GM12878 (cell line): ENCODE data around the gene NCF4. TPM values are rescaled to one million over a fixed set of nuclear protein-coding genes. Genes with fewer than 3 reads are reported as not detected.

Experiments used
- ATAC-seq: fragments of 200-7000 bp; cut with Tn5 transposase; 3 replicates; pipeline ENCODE4 v1.9.1; 2020; ENCODE audit warnings: mild to moderate bottlenecking, moderate library complexity
- BruUV-seq: library from RNA; stranded (reverse); fragments of 400-500 nt; replicated peaks from 2 replicates; lab custom pipeline; 2021; lab: Mats Ljungman, UMichigan
- CTCF ChIA-PET: fragments of 300-600 bp; sonication (Branson Sonifier 250); formaldehyde crosslinking; extraction: SDS; loops from one replicate; lab custom pipeline; 2021; ENCODE audit warnings: inconsistent platforms; lab: Yijun Ruan, JAX
- POLR2A ChIA-PET: fragments of 350-600 bp; formaldehyde crosslinking; extraction: SDS; loops from one replicate; lab custom pipeline; 2021; ENCODE audit warnings: inconsistent platforms; lab: Charles Lee
- RAD21 ChIA-PET: fragments of 300-600 bp; sonication (Branson Sonifier 250); formaldehyde crosslinking; loops from one replicate; lab custom pipeline; 2023; ENCODE audit warnings: antibody characterized with exemption; ENCODE audit not compliant: unreplicated experiment; lab: Charles Lee
- SMC1A ChIA-PET: fragments of 300-600 bp; sonication (Branson Sonifier 250); formaldehyde crosslinking; loops from one replicate; lab custom pipeline; 2023; ENCODE audit not compliant: unreplicated experiment, uncharacterized antibody; lab: Charles Lee
- DNase-seq: peaks from one replicate; pipeline ENCODE4 v3.0.0-alpha.2; 2011; ENCODE audit warnings: low read depth, low spot score
- FAIRE-seq: peaks from 3 replicates; lab custom pipeline; 2011; peaks lifted over from hg19 to GRCh38; lab: Jason Lieb, UNC
- H2AFZ ChIP-seq: 2 replicates; pipeline ENCODE4 v1.6.0; 2011; ENCODE audit warnings: low read depth, low read length, control low read depth; ENCODE audit not compliant: control insufficient read depth
- H3K27ac ChIP-seq: 2 replicates; pipeline ENCODE4 v1.5.1; 2011; ENCODE audit warnings: control low read depth; ENCODE audit not compliant: control insufficient read depth, insufficient read depth
- H3K27me3 ChIP-seq, 2 experiments: replicated peaks in 1 of 2; 2 replicates each; pipeline versions ENCODE4 v1.6.0 to v1.6.1; 2011; ENCODE audit warnings: low read length in 1 of 2; ENCODE audit not compliant: control insufficient read depth in 2 of 2, insufficient read depth in 2 of 2
- H3K36me3 ChIP-seq, 2 experiments: 2 replicates each; pipeline ENCODE4 v1.5.1; 2011; ENCODE audit warnings: low read length in 1 of 2; ENCODE audit not compliant: control insufficient read depth in 2 of 2, insufficient read depth in 2 of 2
- H3K4me1 ChIP-seq: 2 replicates; pipeline ENCODE4 v1.6.1; 2011; ENCODE audit warnings: mild to moderate bottlenecking, low read length, moderate library complexity, mixed read lengths; ENCODE audit not compliant: control insufficient read depth, insufficient read depth
- H3K4me2 ChIP-seq: 2 replicates; pipeline ENCODE4 v1.6.0; 2011; ENCODE audit warnings: control low read depth; ENCODE audit not compliant: control insufficient read depth, insufficient read depth
- H3K4me3 ChIP-seq: fragments of 200-600 bp; sonication (generic); 2 replicates; pipeline ENCODE4 v1.5.1; 2016
- H3K79me2 ChIP-seq: 2 replicates; pipeline ENCODE4 v1.6.0; 2011; ENCODE audit warnings: low read length; ENCODE audit not compliant: control insufficient read depth, insufficient read depth
- H3K9ac ChIP-seq: 2 replicates; pipeline ENCODE4 v1.8.0; 2011; ENCODE audit warnings: low read length, control low read depth, mixed read lengths; ENCODE audit not compliant: control insufficient read depth, insufficient read depth
- H3K9me3 ChIP-seq: replicated peaks from 3 replicates; pipeline ENCODE4 v1.5.1; 2011; ENCODE audit warnings: mild to moderate bottlenecking, low read length; ENCODE audit not compliant: control insufficient read depth, insufficient read depth
- H4K20me1 ChIP-seq: 2 replicates; pipeline ENCODE4 v1.6.0; 2011; ENCODE audit not compliant: control insufficient read depth, insufficient read depth
- BHLHE40 ChIP-seq, 2 experiments: fragments of 450-650 bp in 1 of 2; IDR thresholded peaks; 2 replicates each; pipeline ENCODE4 v1.6.1; 2011 to 2017; ENCODE audit warnings: low read depth in 2 of 2, borderline replicate concordance in 1 of 2, improper control_type of control experiment in 1 of 2, low read length in 1 of 2, mild to moderate bottlenecking in 1 of 2
- CEBPB ChIP-seq, 2 experiments: fragments of 150-350 bp in 1 of 2; IDR thresholded peaks; 2 replicates each; pipeline ENCODE4 v1.6.1; 2012 to 2014; ENCODE audit warnings: low read depth in 2 of 2, low read length in 2 of 2, borderline replicate concordance in 1 of 2, inconsistent platforms in 1 of 2
- CTCF ChIP-seq, 3 experiments: IDR thresholded peaks in 2 of 3; conservative IDR thresholded peaks in 1 of 3; 2 replicates each; pipeline ENCODE4 v1.5.1; 2011; ENCODE audit warnings: low read depth in 3 of 3, low read length in 3 of 3, mild to moderate bottlenecking in 3 of 3, control low read depth in 2 of 3, moderate library complexity in 2 of 3, inconsistent platforms in 1 of 3, mixed read lengths in 1 of 3; ENCODE audit not compliant: control insufficient read depth in 2 of 3, insufficient read depth in 1 of 3; ENCODE audit errors: extremely low read depth in 1 of 3
- ESRRA ChIP-seq: IDR thresholded peaks from 2 replicates; pipeline ENCODE4 v1.6.1; 2012; ENCODE audit warnings: mild to moderate bottlenecking, low read length, improper control_type of control experiment
- ETV6 ChIP-seq, 2 experiments: fragments of 450-650 bp in 1 of 2; IDR thresholded peaks in 1 of 2; conservative IDR thresholded peaks in 1 of 2; 2 replicates each; pipeline ENCODE4 v1.6.1; 2014; ENCODE audit warnings: antibody characterized with exemption in 1 of 2, borderline replicate concordance in 1 of 2, low read depth in 1 of 2, mild to moderate bottlenecking in 1 of 2, moderate library complexity in 1 of 2
- HDGF ChIP-seq: fragments of 450-650 bp; IDR thresholded peaks from 2 replicates; pipeline ENCODE4 v1.6.1; 2016; ENCODE audit warnings: antibody characterized with exemption
- MEF2B ChIP-seq: fragments of 450-650 bp; IDR thresholded peaks from 2 replicates; pipeline ENCODE4 v1.6.1; 2018; ENCODE audit warnings: mild to moderate bottlenecking, moderate library complexity; ENCODE audit not compliant: partially characterized antibody, poor library complexity, severe bottlenecking
- MXI1 ChIP-seq: fragments of 150-350 bp; IDR thresholded peaks from 2 replicates; pipeline ENCODE4 v1.6.1; 2011; ENCODE audit warnings: low read depth, mild to moderate bottlenecking, inconsistent platforms, low read length, improper control_type of control experiment
- SMARCA5 ChIP-seq: fragments of 450-650 bp; IDR thresholded peaks from 2 replicates; pipeline ENCODE4 v1.6.1; 2017; ENCODE audit warnings: mild to moderate bottlenecking
- SRF ChIP-seq, 2 experiments: IDR thresholded peaks; 2 replicates each; pipeline ENCODE4 v1.6.1; 2011; ENCODE audit warnings: low read depth in 2 of 2, low read length in 2 of 2, mild to moderate bottlenecking in 1 of 2, moderate library complexity in 1 of 2
- SUZ12 ChIP-seq: fragments of 200-600 bp; sonication (generic); IDR thresholded peaks from one replicate; pipeline ENCODE4 v1.6.1; 2018; ENCODE audit warnings: antibody characterized with exemption, mild to moderate bottlenecking; ENCODE audit not compliant: unreplicated experiment
- WRNIP1 ChIP-seq: IDR thresholded peaks from 2 replicates; pipeline ENCODE4 v1.6.1; 2011; ENCODE audit warnings: low read depth, low read length, improper control_type of control experiment, borderline replicate concordance
- ZBED1 ChIP-seq: IDR thresholded peaks from 2 replicates; pipeline ENCODE4 v1.6.1; 2016; ENCODE audit warnings: borderline replicate concordance
- ZBTB40 ChIP-seq: fragments of 450-650 bp; IDR thresholded peaks from 2 replicates; pipeline ENCODE4 v1.6.1; 2016; ENCODE audit warnings: mild to moderate bottlenecking, moderate library complexity, borderline replicate concordance
- ZNF217 ChIP-seq: fragments of 450-650 bp; IDR thresholded peaks from 2 replicates; pipeline ENCODE4 v1.6.1; 2017; ENCODE audit warnings: antibody characterized with exemption, mild to moderate bottlenecking
- ZSCAN29 ChIP-seq: fragments of 450-650 bp; IDR thresholded peaks from 2 replicates; pipeline ENCODE4 v1.6.1; 2017; ENCODE audit warnings: mild to moderate bottlenecking, moderate library complexity
- WGBS: methylation state at CpG from one replicate; pipeline ENCODE4 v1.1.6; 2016; ENCODE audit warnings: low lambda C conversion rate; ENCODE audit not compliant: insufficient replicate concordance, insufficient coverage; ENCODE audit errors: missing lambda C conversion rate; 5-methylcytosine and 5-hydroxymethylcytosine counted together
- in situ Hi-C: fragments of 300-500 bp; cut with MboI; formaldehyde crosslinking; loops from 9 replicates; pipeline ENCODE4 v1.14.3; 2018; ENCODE audit warnings: mixed read lengths
- intact Hi-C: fragments of 100-400 bp; cut with micrococcal nuclease; formaldehyde crosslinking; loops from one replicate; pipeline ENCODE4 v1.14.2; 2022; ENCODE audit not compliant: unreplicated experiment
- polyA plus RNA-seq, 11 experiments: library from polyadenylated mRNA; depleted of rRNA in 4 of 11; unstranded in 6 of 11; stranded (reverse) in 5 of 11; fragments of >200 nt; fragmentation: Nextera tagmentation in 4 of 11; fragmentation: Illumina TruSeq in 1 of 11; extraction: Ambion mirVana in 4 of 11; extraction: Trizol in 1 of 11; gene quantifications; 1 replicate in 1 of 11; 2 replicates in 10 of 11; pipeline versions ENCODE4 v1.2.1 to v1.2.3, GENCODE V29; 2011 to 2016; ENCODE audit warnings: inconsistent platforms in 2 of 11, missing spikeins in 2 of 11, low read depth in 1 of 11
- total RNA-seq, 4 experiments: library from RNA; depleted of rRNA in 3 of 4; stranded (reverse); fragments of >200 nt in 3 of 4; fragmentation: Illumina TruSeq in 1 of 4; extraction: Trizol in 1 of 4; gene quantifications; 2 replicates each; pipeline versions ENCODE4 v1.2.1 to v1.2.3, GENCODE V29; 2013 to 2021

NCF4 gene
- total and polyA plus RNA-seq, 10 of the 15 experiments (the other 5 are each of a cell fraction or from before 2014, with no cell fraction given) = 22.9 to 136 (median 72.5) TPM

GRCh38 chr22:36860438-36860820 is 377 bp upstream of the NCF4 start:
- RAD21 ChIA-PET = interaction anchor here (1.0 to 8.5 kb wide), 9 partner anchors 14 to 730 kb away, joined by 3 to 94 read pairs (median 14); partner anchors contain the start of gene CSF2RB
- peaks cover 0 to 2% of the 10 kb centered on the region in 2 experiments; a peak in 2 of 4 replicates for H3K36me3 ChIP-seq
- no peak for FAIRE-seq
- peak overlapping the region; percentile 100 for H3K4me2 ChIP-seq
- H3K27me3 ChIP-seq = no peaks in the 10 kb centered on the region
- BruUV-seq = TSS peak; percentile 50
- no peak overlapping the region for H3K4me3 ChIP-seq
- peaks cover 11% of the 10 kb centered on the region for H3K79me2 ChIP-seq
- POLR2A ChIA-PET = interaction anchor here (0.6 to 6.2 kb wide), 9 partner anchors 18 to 409 kb away, joined by 3 to 51 read pairs (median 11); partner anchors contain the start of gene CSF2RB
- WGBS = 97% methylated on average over 2 of the region's 2 CpGs
- H3K4me1 ChIP-seq = peaks cover 68% of the 10 kb centered on the region
- intact Hi-C loops (loop anchor here (5.0 kb wide), 2 partner anchors 302 to 333 kb away; partner anchors contain the start of gene EIF3D), in situ Hi-C loops (no loop called here)
- CTCF ChIA-PET = interaction anchor here (0.7 to 12.7 kb wide), 12 partner anchors 14 to 339 kb away, joined by 3 to 310 read pairs (median 8); partner anchors contain the start of gene CSF2RB
- peak overlapping the region; percentile 85 for H3K9ac ChIP-seq
- peak overlapping the region; percentile 63 for H2AFZ ChIP-seq
- no peaks in the 10 kb centered on the region for H4K20me1 ChIP-seq
- no peak for DNase-seq
- no peak for ATAC-seq
- no peaks in the 10 kb centered on the region for H3K9me3 ChIP-seq
- SMC1A ChIA-PET = interaction anchor here (0.8 to 8.7 kb wide), 12 partner anchors 13 to 400 kb away, joined by 3 to 72 read pairs (median 8); partner anchors contain the start of gene CSF2RB
- H3K27ac ChIP-seq = peak overlapping the region; percentile 98
- TF ChIP-seq ETV6 (conservative IDR thresholded peaks at IDR 0.05 in 1 of 2, IDR thresholded peaks at IDR 0.05 in 1 of 2; ENCODE audit: borderline replicate concordance in 1 of 2, low read depth in 1 of 2) (no peak), ESRRA (peak; percentile 60; the same call in 1 of the 2 replicates), ZSCAN29 (no peak), MXI1 (no peak), SRF (IDR thresholded peaks at IDR 0.05; ENCODE audit: low read depth in 2 of 2, low read length in 2 of 2) (no peak), SUZ12 (no peak), CEBPB (IDR thresholded peaks at IDR 0.05; ENCODE audit: borderline replicate concordance in 1 of 2, low read depth in 2 of 2, low read length in 2 of 2) (no peak), MEF2B (no peak), HDGF (no peak), ZBTB40 (peak; percentile 42; the same call in 1 of the 2 replicates), ZNF217 (peak; percentile 69), CTCF (IDR thresholded peaks at IDR 0.05 in 2 of 3, conservative IDR thresholded peaks at IDR 0.05 in 1 of 3; ENCODE audit: control insufficient read depth in 2 of 3, extremely low read depth in 1 of 3, insufficient read depth in 1 of 3, low read depth in 3 of 3, low read length in 3 of 3) (no peak), WRNIP1 (no peak), BHLHE40 (IDR thresholded peaks at IDR 0.05; ENCODE audit: borderline replicate concordance in 1 of 2, low read depth in 2 of 2, low read length in 1 of 2) (no peak), ZBED1 (no peak), SMARCA5 (peak; percentile 97)
